KMS-11 (cell line): ENCODE data around the gene ASGR1.

Experiments
- H2AFZ ChIP-seq: fragments of 200-600 bp; sonication (generic); 2 replicates; pipeline ENCODE4 v1.6.1; 2016; ENCODE audit warnings: antibody characterized with exemption, mixed run types, low read depth
- H3K27ac ChIP-seq: fragments of 200-600 bp; sonication (generic); 2 replicates; pipeline ENCODE4 v1.6.1; 2016; ENCODE audit warnings: mild to moderate bottlenecking, mixed run types
- H3K27me3 ChIP-seq: fragments of 200-600 bp; sonication (generic); 2 replicates; pipeline ENCODE4 v1.6.1; 2017; ENCODE audit warnings: mild to moderate bottlenecking, low read depth, mixed run types, moderate library complexity; ENCODE audit not compliant: insufficient read depth
- H3K36me3 ChIP-seq: fragments of 200-600 bp; sonication (generic); 2 replicates; pipeline ENCODE4 v1.6.1; 2017; ENCODE audit warnings: mild to moderate bottlenecking, mixed run types; ENCODE audit not compliant: insufficient read depth
- H3K4me1 ChIP-seq: fragments of 200-600 bp; sonication (generic); 2 replicates; pipeline ENCODE4 v1.6.1; 2016; ENCODE audit warnings: mild to moderate bottlenecking, low read depth, mixed run types; ENCODE audit not compliant: poor library complexity, severe bottlenecking
- H3K4me2 ChIP-seq: fragments of 200-600 bp; sonication (generic); 2 replicates; pipeline ENCODE4 v1.7.0; 2016; ENCODE audit warnings: mild to moderate bottlenecking, mixed run types
- H3K4me3 ChIP-seq: fragments of 200-600 bp; sonication (generic); IDR thresholded peaks from 2 replicates; pipeline ENCODE4 v1.6.1; 2017; ENCODE audit warnings: low read depth, low read length, mixed read lengths; ENCODE audit not compliant: insufficient read depth
- H3K79me2 ChIP-seq: fragments of 200-600 bp; sonication (generic); 2 replicates; pipeline ENCODE4 v1.6.1; 2016; ENCODE audit warnings: low read depth, mixed run types; ENCODE audit not compliant: insufficient read depth
- H3K9ac ChIP-seq: fragments of 200-600 bp; sonication (generic); 2 replicates; pipeline ENCODE4 v1.6.1; 2016; ENCODE audit warnings: mild to moderate bottlenecking, mixed run types
- H4K20me1 ChIP-seq: fragments of 200-600 bp; sonication (generic); 2 replicates; pipeline ENCODE4 v1.6.1; 2016; ENCODE audit warnings: mild to moderate bottlenecking, mixed run types; ENCODE audit not compliant: insufficient read depth
- TF ChIP-seq, protein P1 (sequence below): fragments of 200-600 bp; sonication (generic); conservative IDR thresholded peaks from 2 replicates; pipeline ENCODE4 v1.6.1; 2017; ENCODE audit warnings: low read depth, mild to moderate bottlenecking, antibody characterized with exemption, low read length, moderate library complexity, mixed read lengths

The ASGR1 gene

GRCh38 chr17:7219812-7220592 is 40.8 kb upstream of the ASGR1 start, which contains the start of the genes ACADVL and DLG4:
Gene ACADVL (plus strand): TSS chr17:7219938. CDS start chr17:7219985, 47 bp downstream.
Gene DLG4 (minus strand): TSS chr17:7219836.
- Histone ChIP-seq H3K27me3 (no peaks in the 10 kb centered on the region), H3K4me3 (no peak within 1 kb of the TSS), H3K79me2 (no peaks in the 10 kb centered on the region), H3K4me1 (no peaks in the 10 kb centered on the region), H2AFZ (no peak within 1 kb of the TSS; the same call in 1 of the 2 replicates), H3K36me3 (no peaks in the 10 kb centered on the region), H3K27ac (peak within 1 kb of the TSS; percentile 20; the same call in 1 of the 2 replicates), H3K9ac (peak within 1 kb of the TSS; percentile 49; the same call in 1 of the 2 replicates), H3K4me2 (peak within 1 kb of the TSS; percentile 33), H4K20me1 (no peaks in the 10 kb centered on the region)
- TF ChIP-seq, protein P1, sequence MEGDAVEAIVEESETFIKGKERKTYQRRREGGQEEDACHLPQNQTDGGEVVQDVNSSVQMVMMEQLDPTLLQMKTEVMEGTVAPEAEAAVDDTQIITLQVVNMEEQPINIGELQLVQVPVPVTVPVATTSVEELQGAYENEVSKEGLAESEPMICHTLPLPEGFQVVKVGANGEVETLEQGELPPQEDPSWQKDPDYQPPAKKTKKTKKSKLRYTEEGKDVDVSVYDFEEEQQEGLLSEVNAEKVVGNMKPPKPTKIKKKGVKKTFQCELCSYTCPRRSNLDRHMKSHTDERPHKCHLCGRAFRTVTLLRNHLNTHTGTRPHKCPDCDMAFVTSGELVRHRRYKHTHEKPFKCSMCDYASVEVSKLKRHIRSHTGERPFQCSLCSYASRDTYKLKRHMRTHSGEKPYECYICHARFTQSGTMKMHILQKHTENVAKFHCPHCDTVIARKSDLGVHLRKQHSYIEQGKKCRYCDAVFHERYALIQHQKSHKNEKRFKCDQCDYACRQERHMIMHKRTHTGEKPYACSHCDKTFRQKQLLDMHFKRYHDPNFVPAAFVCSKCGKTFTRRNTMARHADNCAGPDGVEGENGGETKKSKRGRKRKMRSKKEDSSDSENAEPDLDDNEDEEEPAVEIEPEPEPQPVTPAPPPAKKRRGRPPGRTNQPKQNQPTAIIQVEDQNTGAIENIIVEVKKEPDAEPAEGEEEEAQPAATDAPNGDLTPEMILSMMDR, result no peak

GRCh38 chr17:7219229-7219811 is 40.1 kb upstream of the ASGR1 start:
- Histone ChIP-seq H3K4me1 (no peaks in the 10 kb centered on the region), H3K27me3 (no peaks in the 10 kb centered on the region), H3K27ac (no peak overlapping the region), H2AFZ (no peak overlapping the region; the same call in 1 of the 2 replicates), H3K36me3 (no peaks in the 10 kb centered on the region), H3K4me3 (no peak overlapping the region), H3K9ac (no peak overlapping the region), H3K79me2 (no peaks in the 10 kb centered on the region), H3K4me2 (no peak overlapping the region), H4K20me1 (no peaks in the 10 kb centered on the region)
- TF ChIP-seq, protein P1, result no peak

- H3K79me2 ChIP-seq, result no peaks in the 10 kb centered on the region
- no peak overlapping the region for H3K27ac ChIP-seq
- H3K4me3 ChIP-seq, result no peak overlapping the region
- H3K9ac ChIP-seq, result no peak overlapping the region
- no peaks in the 10 kb centered on the region for H3K27me3 ChIP-seq
- no peak overlapping the region for H3K4me2 ChIP-seq
- no peaks in the 10 kb centered on the region for H4K20me1 ChIP-seq
- H2AFZ ChIP-seq, result no peak overlapping the region
- no peaks in the 10 kb centered on the region for H3K4me1 ChIP-seq
- H3K36me3 ChIP-seq, result no peaks in the 10 kb centered on the region
- TF ChIP-seq, protein P1, result no peak
Measured at GRCh38 chr17:7218758-7219157, 39.6 kb upstream of the ASGR1 start.

DNA sequence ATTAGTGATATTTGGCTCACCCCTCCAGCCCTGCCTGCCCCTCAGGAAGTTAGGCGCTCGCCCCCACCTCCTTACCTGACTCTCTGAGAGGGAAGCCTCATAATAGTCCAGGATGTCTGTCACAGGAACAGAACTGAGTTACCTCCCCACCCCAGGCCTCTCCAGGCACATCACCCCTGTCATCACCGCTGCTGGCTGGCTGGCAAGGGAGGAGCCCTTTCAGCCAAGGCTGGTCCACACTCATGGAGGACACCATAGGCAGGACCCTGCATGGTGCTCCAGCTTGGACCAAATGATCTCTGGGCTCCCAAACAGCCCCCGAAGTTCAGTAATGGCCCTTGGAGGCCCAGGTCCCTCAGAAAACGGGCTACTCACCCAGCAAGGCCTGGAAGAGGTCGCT is 39.0 kb upstream of the ASGR1 start:
- Histone ChIP-seq H3K9ac (no peak overlapping the region), H3K4me3 (no peak overlapping the region), H3K4me2 (no peak overlapping the region), H3K4me1 (no peaks in the 10 kb centered on the region), H3K27ac (no peak overlapping the region), H3K36me3 (no peaks in the 10 kb centered on the region), H3K79me2 (no peaks in the 10 kb centered on the region), H4K20me1 (no peaks in the 10 kb centered on the region), H2AFZ (no peak overlapping the region), H3K27me3 (no peaks in the 10 kb centered on the region)
- TF ChIP-seq, protein P1, result no peak
